ENCODE results near the gene SLC35A1. TPM values are rescaled to one million over a fixed set of nuclear protein-coding genes. Genes with fewer than 3 reads are reported as not detected.

SLC35A1 gene
- total RNA-seq, 1 donor from 2014 or later, result 15.0 TPM

DNA sequence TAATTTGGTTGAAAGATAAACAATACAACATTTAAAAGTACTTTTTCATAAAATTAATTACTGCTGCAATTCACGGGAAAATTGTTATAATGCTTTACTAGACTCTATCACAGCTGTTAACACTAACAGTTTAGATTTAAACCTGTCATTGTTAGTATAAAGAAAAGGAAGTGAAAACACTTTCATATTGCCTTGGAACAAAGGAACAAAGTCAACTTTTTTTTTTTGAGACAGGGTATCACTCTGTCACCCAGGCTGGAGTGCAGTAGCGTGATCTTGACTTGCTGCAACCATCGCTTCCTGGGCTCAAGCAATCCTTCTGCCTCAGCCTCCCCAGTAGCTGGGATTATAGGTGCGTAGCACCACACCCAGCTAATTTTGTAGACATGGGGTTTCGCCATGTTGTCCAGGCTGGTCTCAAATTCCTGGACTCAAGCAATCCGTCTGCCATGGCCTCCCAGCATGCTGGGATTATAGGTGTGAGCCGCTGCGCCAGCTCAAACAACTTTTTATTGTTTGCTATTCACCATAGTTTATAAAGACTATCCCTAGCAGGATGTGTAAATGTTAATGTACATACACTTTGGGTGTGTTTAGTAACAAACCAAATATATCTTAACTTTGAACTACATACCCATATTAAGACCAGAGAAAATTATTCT, 22.1 kb downstream of the SLC35A1 start:
- no peaks in the 10 kb centered on the region for H3K27me3 ChIP-seq (ENCODE audit: insufficient read depth, low read length)
- no peak for FAIRE-seq
- no peak overlapping the region for H3K9ac ChIP-seq (ENCODE audit: low read length)

DNA sequence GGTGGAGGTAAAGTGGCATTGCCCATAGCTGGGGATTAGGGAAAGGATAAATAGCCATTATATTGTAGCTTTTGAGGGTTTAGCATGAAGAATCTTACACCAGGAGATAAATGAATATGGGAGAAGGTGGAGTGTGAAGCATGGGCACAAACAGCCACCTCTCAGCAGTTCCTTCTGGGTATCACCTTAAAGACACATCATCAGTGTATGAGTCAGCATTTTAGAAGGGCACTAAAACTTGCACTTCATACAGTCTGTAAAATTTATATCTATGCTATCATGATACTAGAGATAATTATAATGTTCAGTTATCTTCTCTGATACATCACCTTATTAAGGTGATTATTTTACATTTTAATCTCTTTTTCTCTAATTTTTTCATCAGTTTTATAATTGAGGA, 25.3 kb downstream of the SLC35A1 start:
- no peak overlapping the region for H3K4me3 ChIP-seq (ENCODE audit: insufficient read depth, low read depth, low read length)
- H3K4me3 Mint-ChIP-seq (ENCODE audit: unreplicated experiment), result no peak overlapping the region
- FAIRE-seq (no peak), DNase-seq (ENCODE audit: low read depth) (no peak)
- no peak overlapping the region for H3K4me2 ChIP-seq (ENCODE audit: low read length)
- peaks cover 4% of the 10 kb centered on the region for H3K36me3 ChIP-seq (ENCODE audit: insufficient read depth, low read length)
- H3K27ac Mint-ChIP-seq (ENCODE audit: unreplicated experiment), result no peak overlapping the region
- no peak overlapping the region for H3K9ac ChIP-seq (ENCODE audit: low read length)
- no peaks in the 10 kb centered on the region for H3K9me3 Mint-ChIP-seq (ENCODE audit: unreplicated experiment)
- no peaks in the 10 kb centered on the region for H3K4me1 ChIP-seq (ENCODE audit: insufficient read depth, low read length)
- H3K27ac ChIP-seq (ENCODE audit: low read depth, low read length), result no peak overlapping the region
- H4K20me1 ChIP-seq (ENCODE audit: insufficient read depth, low read length), result no peaks in the 10 kb centered on the region
- no peaks in the 10 kb centered on the region for H3K27me3 ChIP-seq (ENCODE audit: insufficient read depth, low read length)
- no peaks in the 10 kb centered on the region for H3K27me3 Mint-ChIP-seq (ENCODE audit: low read depth, unreplicated experiment)
- H3K9me3 ChIP-seq (ENCODE audit: insufficient read depth, low read depth, low read length), result no peaks in the 10 kb centered on the region
- peaks cover 2% of the 10 kb centered on the region for H3K4me1 Mint-ChIP-seq (ENCODE audit: low read depth, unreplicated experiment)
- H2AFZ ChIP-seq (ENCODE audit: low read depth, low read length), result no peak overlapping the region
- TF ChIP-seq EZH2 (IDR thresholded peaks at IDR 0.05; ENCODE audit: insufficient read depth, low read length), result no peak
- no peak for TF ChIP-seq CTCF (IDR thresholded peaks at IDR 0.05; ENCODE audit: insufficient read depth, low read depth, low read length)
- peaks cover 1% of the 10 kb centered on the region for H3K36me3 Mint-ChIP-seq (ENCODE audit: low read depth, unreplicated experiment)
- H3K79me2 ChIP-seq (ENCODE audit: insufficient read depth, low read length), result no peaks in the 10 kb centered on the region

More for the DNA sequence above, 22.1 kb downstream of the SLC35A1 start:
- no peak overlapping the region for H3K4me3 Mint-ChIP-seq (ENCODE audit: unreplicated experiment)
- H3K79me2 ChIP-seq (ENCODE audit: insufficient read depth, low read length), result no peaks in the 10 kb centered on the region
- H3K27ac Mint-ChIP-seq (ENCODE audit: unreplicated experiment), result no peak overlapping the region
- no peak for DNase-seq (ENCODE audit: low read depth)
- no peak overlapping the region for H3K4me3 ChIP-seq (ENCODE audit: insufficient read depth, low read depth, low read length)
- H3K27me3 Mint-ChIP-seq (ENCODE audit: low read depth, unreplicated experiment), result no peaks in the 10 kb centered on the region
- no peaks in the 10 kb centered on the region for H3K4me1 ChIP-seq (ENCODE audit: insufficient read depth, low read length)
- no peak overlapping the region for H3K27ac ChIP-seq (ENCODE audit: low read depth, low read length)
- H3K9me3 ChIP-seq (ENCODE audit: insufficient read depth, low read depth, low read length), result no peaks in the 10 kb centered on the region
- H3K4me1 Mint-ChIP-seq (ENCODE audit: low read depth, unreplicated experiment), result no peaks in the 10 kb centered on the region
- no peaks in the 10 kb centered on the region for H3K36me3 Mint-ChIP-seq (ENCODE audit: low read depth, unreplicated experiment)
- H3K9me3 Mint-ChIP-seq (ENCODE audit: unreplicated experiment), result no peaks in the 10 kb centered on the region
- TF ChIP-seq CTCF (IDR thresholded peaks at IDR 0.05; ENCODE audit: insufficient read depth, low read depth, low read length), result no peak
- no peak for TF ChIP-seq EZH2 (IDR thresholded peaks at IDR 0.05; ENCODE audit: insufficient read depth, low read length)
- H3K4me2 ChIP-seq (ENCODE audit: low read length), result no peak overlapping the region
- H4K20me1 ChIP-seq (ENCODE audit: insufficient read depth, low read length), result no peaks in the 10 kb centered on the region
- H2AFZ ChIP-seq (ENCODE audit: low read depth, low read length), result no peak overlapping the region
- H3K36me3 ChIP-seq (ENCODE audit: insufficient read depth, low read length), result peaks cover 4% of the 10 kb centered on the region

- no peak overlapping the region for H3K4me3 ChIP-seq (ENCODE audit: insufficient read depth, low read depth, low read length)
- H3K4me1 ChIP-seq (ENCODE audit: insufficient read depth, low read length), result no peaks in the 10 kb centered on the region
- H3K27ac ChIP-seq (ENCODE audit: low read depth, low read length), result no peak overlapping the region
- no peaks in the 10 kb centered on the region for H3K27me3 ChIP-seq (ENCODE audit: insufficient read depth, low read length)
- H3K4me1 Mint-ChIP-seq (ENCODE audit: low read depth, unreplicated experiment), result peaks cover 2% of the 10 kb centered on the region
- H3K27ac Mint-ChIP-seq (ENCODE audit: unreplicated experiment), result no peak overlapping the region
- DNase-seq (ENCODE audit: low read depth), result no peak
- peaks cover 1% of the 10 kb centered on the region for H3K36me3 Mint-ChIP-seq (ENCODE audit: low read depth, unreplicated experiment)
- no peaks in the 10 kb centered on the region for H3K9me3 ChIP-seq (ENCODE audit: insufficient read depth, low read depth, low read length)
- H3K4me3 Mint-ChIP-seq (ENCODE audit: unreplicated experiment), result no peak overlapping the region
- no peak overlapping the region for H3K9ac ChIP-seq (ENCODE audit: low read length)
- H4K20me1 ChIP-seq (ENCODE audit: insufficient read depth, low read length), result no peaks in the 10 kb centered on the region
- H3K4me2 ChIP-seq (ENCODE audit: low read length), result no peak overlapping the region
- no peak overlapping the region for H2AFZ ChIP-seq (ENCODE audit: low read depth, low read length)
- no peaks in the 10 kb centered on the region for H3K9me3 Mint-ChIP-seq (ENCODE audit: unreplicated experiment)
- H3K36me3 ChIP-seq (ENCODE audit: insufficient read depth, low read length), result peaks cover 19% of the 10 kb centered on the region
- TF ChIP-seq EZH2 (IDR thresholded peaks at IDR 0.05; ENCODE audit: insufficient read depth, low read length), result no peak
- H3K79me2 ChIP-seq (ENCODE audit: insufficient read depth, low read length), result no peaks in the 10 kb centered on the region
- no peak for FAIRE-seq
- no peaks in the 10 kb centered on the region for H3K27me3 Mint-ChIP-seq (ENCODE audit: low read depth, unreplicated experiment)
Measured at GRCh38 chr6:87501809-87502572, 29.2 kb downstream of the SLC35A1 start.

All from astrocyte (in vitro differentiated cells and primary cell).